Skeletal muscle cell (primary cell): ENCODE data around the gene SLC9A9.

Experiments used
- DNase-seq: peaks from one replicate; pipeline ENCODE4 v3.0.0-alpha.2; 2010; ENCODE audit warnings: low read depth
- H3K4me3 ChIP-seq: 2 replicates; pipeline ENCODE4 v1.5.1; 2011; ENCODE audit warnings: low read depth, mild to moderate bottlenecking, control low read depth, low read length, moderate library complexity

Gene SLC9A9

DNA sequence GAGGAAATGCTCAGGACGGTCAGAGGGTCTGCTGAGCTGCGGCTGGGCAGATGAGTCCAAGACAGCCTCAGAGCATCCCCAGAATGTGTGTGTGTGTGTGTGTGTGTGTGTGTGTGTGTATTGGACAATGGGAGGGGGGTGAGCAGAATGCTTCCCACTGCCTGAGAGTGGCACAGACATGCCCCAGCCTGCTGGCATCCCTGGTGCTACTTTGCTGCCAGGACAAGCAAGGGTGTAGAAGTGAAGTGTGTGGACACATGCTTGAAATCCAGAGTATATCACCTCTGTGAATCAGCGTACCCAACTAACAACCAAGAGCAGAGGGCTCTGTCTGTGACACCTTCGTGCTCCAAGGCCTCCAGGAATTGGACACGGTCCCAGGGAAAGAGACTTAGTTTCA lies 76.3 kb downstream of the SLC9A9 start:
- DNase-seq: no peak
- no peak overlapping the region for H3K4me3 ChIP-seq

DNA sequence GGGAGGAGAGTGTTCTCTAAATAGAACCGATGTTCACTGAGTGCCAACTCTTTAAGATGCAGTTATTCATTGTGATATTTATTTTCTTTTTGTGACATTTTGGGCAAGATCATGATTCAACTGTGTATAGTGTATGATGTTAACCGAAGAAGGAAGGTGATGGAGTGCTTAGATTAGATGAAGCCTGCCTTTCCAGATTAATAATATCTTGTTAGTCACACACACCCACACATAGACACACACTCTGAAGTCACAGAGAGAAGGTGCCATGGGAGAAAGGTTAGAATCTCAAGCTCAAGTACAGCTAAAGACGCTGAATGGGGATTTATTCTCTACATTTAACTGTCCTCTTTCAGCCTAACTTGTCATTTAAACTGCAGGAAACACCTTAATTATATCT lies 77.0 kb downstream of the SLC9A9 start:
- no peak for DNase-seq
- H3K4me3 ChIP-seq: no peak overlapping the region

DNA sequence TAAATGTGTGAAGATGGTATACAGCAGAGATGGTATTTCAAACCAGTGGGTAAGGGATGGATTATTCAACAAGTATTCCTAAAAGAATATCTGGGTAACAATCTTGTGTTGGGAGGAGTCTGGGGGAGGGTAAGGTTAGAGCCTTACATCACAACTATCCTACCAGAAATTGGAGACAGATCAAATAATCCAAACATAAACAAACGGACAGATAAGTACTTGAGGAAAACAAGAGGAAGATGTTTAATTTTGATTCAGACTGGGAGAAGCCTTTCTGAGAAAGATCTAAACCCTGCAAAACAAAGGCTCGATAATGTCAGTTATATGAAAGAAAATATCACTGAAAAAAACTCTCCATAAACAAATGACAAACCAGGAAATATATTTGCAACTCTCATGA lies 77.9 kb downstream of the SLC9A9 start:
- H3K4me3 ChIP-seq: no peak overlapping the region
- no peak for DNase-seq

DNA sequence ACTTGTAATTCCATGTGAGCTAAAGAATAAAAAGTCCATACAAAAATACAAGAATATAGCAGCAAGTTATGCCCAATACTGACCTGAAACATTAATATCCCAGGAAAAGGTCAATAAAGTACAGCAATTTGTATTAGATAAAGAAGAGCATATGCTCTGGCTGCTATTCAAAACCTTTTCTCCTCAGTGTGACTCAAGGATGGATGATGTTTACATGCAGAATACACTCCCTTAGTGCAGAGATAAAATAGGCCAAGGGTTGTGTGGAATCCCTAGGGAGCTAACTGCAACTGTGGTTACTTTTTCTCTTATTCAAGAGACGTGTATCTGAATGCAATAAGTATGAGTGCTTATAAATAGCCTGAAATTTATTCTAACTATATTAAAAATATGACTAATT lies 78.7 kb downstream of the SLC9A9 start:
- no peak overlapping the region for H3K4me3 ChIP-seq
- DNase-seq: peak; percentile 91

DNA sequence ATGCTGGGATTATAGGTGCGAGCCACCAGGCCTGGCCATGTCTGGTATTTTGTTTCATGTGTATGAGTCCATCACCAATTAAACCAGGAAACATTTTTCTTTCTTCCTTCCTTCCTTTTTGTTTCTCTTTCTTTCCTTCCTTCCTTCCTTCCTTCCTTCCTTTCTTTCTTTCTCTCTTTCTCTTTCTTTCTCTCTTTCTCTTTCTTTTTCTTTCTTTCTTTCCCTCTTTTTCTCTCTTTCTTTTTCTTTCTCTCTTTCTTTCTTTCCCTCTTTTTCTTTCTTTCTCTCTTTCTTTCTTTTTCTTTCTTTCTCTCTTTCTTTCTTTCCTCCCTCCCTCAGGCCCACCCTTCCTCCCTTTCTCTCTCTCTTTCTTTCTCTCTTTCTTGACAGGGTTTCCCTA lies 83.4 kb downstream of the SLC9A9 start:
- no peak overlapping the region for H3K4me3 ChIP-seq
- DNase-seq: no peak

DNA sequence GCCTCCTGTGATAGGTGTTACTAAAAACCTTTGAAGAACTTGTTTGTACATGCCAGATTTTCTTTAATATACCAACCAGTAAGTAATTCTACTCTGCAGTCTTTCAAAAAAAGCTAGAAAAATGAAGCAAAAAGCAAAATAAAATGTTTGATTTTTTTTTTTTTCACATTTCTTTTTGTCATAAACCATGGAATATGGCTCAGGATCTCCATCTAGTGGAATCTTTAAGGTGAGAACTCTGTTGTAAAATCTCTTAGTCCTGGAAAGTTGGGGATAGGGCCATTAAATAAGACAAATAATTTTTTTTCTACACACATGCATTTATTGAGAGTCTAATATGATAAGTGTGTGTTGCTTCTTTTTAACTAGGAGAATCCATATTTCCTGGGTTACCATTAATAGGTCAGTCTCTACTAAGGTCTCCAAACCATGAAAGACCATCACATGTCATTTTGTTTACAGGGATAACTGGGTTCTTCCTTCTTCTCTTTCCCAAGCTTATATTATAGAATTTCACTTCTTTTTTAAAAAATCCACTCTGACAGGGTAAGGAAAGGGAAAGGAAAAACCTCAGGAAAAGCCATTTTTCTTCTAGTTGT lies 84.6 kb downstream of the SLC9A9 start:
- DNase-seq: no peak

DNA sequence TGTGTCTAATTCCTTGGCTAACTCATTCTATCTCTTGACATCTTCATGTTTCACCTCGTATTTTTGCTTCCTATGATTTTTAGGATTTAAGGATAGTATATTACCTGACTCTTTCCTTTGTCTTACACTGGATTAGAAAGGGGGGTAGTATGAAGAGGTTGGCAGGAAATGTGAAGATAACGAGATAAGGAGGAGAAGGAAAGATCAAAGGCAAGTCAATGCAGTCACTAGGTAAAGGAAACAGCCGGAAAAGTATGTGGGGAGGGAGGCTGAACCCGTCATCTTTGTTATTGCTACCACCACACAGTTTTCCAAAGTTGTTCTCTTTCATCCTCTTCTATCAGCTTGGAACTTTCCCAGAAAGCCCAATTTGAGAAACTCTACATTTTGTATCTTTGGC lies 90.6 kb downstream of the SLC9A9 start:
- DNase-seq: no peak
- H3K4me3 ChIP-seq: no peak overlapping the region

More for the DNA sequence above, 84.6 kb downstream of the SLC9A9 start:
- H3K4me3 ChIP-seq: no peak overlapping the region

DNA sequence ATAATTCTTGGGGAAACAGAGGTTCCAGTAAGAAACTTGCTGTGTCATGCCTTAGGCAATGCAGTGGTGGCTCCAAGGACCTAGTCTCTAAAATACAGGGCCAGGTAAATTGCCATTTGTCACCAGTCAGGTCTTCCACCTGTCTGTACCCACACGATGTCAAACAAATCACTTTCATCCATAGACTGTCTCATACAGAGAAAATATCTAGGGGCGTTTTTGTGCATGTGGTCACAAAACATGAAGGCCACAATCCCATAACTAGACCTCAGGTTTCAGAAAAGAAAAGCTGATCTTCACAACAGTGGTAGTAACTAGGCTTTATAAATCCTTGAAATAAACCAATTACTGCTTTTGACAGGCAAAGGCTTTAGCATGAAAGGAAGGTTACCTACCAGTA lies 92.3 kb downstream of the SLC9A9 start:
- DNase-seq: no peak
- H3K4me3 ChIP-seq: no peak overlapping the region

DNA sequence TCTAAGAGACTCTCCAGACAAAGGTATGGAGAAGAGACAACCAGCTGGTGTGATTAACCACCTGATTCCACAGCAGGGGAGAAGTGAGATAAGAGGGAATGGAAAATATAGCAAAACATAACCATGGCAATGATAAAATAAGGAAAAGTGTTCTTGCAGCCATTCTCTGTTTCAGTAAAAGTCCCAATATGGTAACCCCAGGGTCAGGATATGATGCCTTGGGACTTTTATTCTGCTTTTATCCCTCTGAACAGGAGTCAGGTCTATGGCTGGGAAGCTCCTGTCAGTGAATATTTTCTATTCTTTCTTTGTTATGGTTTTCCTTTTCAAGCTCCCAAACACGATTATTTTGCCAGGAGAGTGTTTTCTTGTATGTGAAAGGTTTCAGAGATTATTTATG lies 94.2 kb downstream of the SLC9A9 start:
- no peak for DNase-seq
- H3K4me3 ChIP-seq: no peak overlapping the region

DNA sequence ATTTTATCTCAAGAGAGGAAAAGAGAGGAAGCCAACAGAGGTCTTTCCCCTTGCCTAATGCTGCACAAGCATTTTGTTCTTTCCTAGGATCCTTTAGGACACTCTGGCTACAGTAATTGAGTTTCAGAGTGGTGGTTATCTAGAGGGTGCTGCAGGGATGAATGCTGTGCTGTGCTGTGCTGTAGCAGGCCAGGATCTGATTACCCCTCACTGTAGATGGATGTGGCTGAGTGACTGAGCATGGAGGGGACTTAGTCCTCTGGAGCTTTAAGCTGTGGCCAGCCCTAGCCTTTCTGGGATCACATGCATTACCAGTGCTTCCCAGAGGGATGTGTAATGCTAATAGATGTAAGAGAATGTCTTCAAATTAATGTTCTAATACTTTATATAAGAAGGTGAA lies 94.8 kb downstream of the SLC9A9 start:
- H3K4me3 ChIP-seq: no peak overlapping the region
- DNase-seq: no peak

DNA sequence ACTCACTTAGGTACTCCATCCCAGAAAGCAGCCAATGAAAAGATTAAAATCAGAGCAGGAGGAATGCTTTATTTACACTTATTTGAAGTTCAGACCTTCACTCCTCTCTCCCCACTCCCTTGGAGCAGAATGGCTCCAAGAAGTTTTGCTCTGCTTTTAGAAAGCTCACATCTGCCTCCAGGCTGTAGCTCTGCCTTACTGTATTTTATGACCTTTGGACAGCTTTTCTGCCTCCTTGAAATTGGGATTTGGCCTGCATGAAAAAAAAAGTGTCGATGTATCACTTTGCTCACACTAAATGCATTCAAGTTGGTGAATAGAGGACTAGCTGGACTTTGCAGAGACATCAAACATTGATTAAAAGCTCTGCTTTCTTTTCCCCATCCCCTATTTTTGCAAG lies 95.3 kb downstream of the SLC9A9 start:
- no peak overlapping the region for H3K4me3 ChIP-seq
- DNase-seq: no peak

DNA sequence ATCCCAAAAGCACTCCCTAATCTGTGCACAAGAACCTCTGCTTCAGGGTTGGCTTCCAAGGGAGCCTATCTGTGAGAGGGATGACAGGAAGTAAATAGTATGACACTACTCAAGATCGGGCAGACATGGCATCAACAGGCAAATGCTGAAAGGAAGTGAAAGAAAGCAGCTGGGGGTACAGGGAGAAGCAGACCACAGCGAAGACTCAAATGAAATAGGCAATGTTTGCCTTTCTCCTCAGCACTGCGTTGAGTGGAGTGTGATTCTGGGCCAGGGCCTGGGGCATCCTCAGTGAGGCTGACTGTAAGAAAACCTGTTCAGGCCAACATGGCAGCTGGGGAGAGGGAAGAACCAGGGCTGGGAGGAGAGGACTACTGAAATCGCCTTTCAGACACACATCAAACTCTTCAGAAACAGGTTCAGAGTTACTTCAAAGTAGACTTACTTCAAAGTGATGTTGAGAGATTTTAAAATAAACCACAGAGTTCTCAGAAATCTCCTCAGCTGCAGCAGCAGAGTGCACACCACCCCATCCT lies 96.6 kb downstream of the SLC9A9 start:
- DNase-seq: no peak
- H3K4me3 ChIP-seq: no peak overlapping the region

DNA sequence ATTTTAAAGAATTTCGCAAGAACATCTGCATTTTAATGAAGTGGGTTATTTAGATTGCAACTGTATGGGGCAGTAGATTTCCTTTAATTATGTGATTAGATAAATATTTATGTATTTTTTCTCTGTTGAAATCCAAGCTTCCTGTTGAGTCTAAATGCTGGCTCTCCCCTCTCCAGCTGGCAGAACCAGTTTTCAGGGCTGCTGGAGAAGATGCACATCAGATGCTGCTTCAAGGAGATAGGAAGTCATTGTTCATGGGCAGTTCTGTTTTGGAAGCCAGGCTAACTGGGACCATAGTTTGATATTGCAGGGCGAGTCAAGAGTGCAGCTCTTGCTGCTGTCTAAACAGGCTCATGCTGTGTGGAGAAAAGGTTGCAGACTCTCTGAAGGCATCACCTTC lies 97.4 kb downstream of the SLC9A9 start:
- no peak overlapping the region for H3K4me3 ChIP-seq

DNA sequence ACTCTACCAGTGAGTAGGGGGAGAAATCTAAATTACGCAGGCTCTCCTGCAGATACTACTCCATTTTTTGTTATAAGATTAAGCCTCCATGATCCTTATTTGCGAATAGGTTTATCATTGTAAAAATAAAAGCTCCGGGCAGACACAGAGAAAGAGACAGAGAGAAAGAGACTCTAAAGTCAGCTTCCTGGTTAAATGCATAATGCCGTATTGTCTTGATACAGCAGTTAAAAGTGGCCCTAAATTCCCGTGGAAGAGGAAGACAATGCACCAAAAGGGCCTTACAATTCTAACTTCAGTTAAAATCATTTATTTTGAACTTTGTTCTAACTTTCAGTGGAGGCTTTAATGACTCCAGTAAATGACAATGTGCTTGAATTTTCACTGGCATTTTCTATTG lies 98.3 kb downstream of the SLC9A9 start:
- DNase-seq: no peak
- no peak overlapping the region for H3K4me3 ChIP-seq

More for the DNA sequence above, 97.4 kb downstream of the SLC9A9 start:
- DNase-seq: no peak

DNA sequence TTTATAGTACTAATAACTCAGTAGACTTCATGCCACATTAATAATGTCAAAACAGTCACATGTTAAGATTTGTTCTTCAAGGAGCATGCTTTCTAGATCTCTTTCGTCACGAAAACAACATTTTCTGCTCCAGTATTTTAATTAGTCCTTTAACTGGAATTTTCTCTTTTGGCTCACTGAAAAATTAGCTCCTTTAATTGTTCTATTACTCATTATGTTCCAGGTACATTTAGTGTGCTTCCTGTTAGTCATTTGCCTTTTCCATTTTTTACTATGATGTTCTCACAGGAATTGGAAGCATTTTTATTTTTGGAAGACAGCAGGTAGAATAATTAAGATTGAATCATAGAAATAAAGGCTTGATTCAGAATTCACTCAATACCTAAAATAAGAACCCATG lies 111.2 kb downstream of the SLC9A9 start:
- DNase-seq: no peak
- H3K4me3 ChIP-seq: no peak overlapping the region

DNA sequence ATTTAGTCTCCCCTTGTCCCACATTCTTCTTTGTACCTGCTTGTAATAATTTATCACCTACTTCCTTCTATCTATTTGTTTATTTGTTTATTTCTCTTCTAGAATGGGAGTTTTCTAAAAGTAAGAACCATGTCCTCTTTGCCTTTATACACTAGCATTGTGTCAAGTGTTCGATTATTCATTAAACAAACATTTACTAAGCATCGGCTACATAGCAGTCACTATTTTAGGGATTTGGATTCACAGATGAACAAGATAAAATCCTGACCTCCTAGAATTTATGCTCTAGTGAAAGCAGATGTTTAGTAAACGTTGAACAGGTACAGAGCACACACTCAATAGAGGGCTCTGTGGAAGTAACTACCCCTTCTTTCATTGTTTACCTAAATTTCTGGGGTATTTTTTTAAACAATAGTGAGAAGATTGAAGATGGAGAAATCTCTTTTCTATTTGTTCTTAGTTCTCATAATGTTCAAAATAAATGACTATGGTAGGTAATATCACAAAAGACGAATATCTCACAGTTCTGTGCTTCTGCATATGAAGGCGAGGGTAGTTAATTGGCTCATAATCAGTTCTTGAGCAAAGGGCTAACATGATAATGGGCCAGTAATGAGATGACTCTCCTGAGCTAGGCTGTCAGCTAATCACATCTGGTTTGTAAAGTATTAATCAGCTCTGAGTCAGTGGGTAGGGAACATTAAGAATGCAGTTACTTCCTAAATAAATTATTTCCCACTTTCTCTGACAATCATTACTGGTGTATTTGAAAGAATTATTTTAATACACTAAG lies 111.9 kb downstream of the SLC9A9 start:
- no peak for DNase-seq
- no peak overlapping the region for H3K4me3 ChIP-seq

DNA sequence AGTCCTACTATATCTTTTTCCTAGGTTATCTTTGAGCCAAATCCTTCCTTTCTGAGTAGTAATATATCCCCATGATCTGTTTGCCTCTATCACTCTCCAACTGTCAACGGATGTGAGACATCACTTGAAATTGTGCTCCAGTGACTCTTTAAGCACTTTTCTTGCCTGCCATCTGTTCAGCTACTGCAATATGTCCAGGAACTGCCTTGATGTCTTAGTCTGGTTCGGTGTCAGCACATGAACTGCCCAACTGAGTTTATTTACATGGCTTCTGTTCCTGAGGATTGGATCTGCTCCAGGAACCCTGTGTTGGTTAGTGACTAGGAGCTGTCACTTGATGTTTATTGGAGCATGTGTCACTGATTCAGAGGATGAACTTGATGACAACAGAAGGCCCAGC lies 116.5 kb downstream of the SLC9A9 start:
- no peak overlapping the region for H3K4me3 ChIP-seq
- no peak for DNase-seq

DNA sequence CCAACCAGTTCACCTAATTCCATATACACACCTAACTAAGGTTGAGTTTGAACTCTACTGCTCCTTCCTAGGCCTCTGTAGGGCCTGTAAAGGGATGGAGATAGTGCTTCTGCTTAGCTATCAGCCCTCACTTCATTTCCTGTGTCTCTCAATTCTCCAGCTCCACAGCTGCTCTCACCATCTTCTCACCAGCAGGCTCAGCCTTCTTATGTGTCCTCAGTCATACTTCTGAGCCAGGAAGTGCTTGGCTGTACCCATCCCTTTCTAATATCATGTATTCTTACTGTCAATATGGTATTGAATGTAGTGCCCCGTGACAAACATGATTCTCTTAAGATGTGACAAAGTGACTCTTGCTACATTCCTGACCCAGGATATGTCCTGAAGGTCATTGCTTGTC lies 116.9 kb downstream of the SLC9A9 start:
- no peak for DNase-seq
- no peak overlapping the region for H3K4me3 ChIP-seq

DNA sequence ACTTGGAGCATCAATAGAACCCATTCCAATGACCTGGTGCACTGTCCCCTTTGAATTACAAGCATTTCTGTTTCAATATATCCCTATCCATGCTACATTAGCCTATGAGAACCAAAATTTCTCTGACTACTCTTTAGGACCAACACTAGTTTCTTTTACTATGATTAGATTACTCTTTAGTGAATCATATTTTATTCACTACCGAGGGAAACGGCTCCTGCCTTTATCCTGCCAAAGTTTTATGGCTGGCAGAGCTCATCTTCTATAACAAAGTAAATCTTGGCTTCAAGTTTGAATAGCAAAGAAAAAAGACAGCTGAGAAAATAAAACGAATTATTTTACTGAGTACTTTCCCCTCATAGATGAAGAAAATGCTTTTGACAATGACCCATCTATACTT lies 120.9 kb downstream of the SLC9A9 start:
- no peak overlapping the region for H3K4me3 ChIP-seq
- no peak for DNase-seq

DNA sequence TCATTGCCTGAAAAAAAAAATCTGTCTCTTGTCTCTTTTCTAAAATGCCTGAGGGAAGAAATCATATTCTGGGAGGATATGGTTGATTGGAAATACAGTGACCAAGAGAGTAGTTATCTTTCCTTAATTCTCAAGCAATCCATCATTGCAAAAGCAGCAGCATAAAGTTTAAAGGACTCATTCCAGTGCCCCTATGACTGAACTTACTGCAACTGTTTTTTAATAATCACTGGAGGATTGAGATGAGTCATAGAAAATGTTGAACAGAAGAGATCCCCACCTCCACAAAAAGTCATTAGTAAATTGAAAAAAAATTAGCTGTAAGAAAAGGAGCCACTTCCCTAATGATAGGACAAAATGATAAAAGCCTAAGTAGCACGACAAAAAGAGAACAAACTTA lies 121.5 kb downstream of the SLC9A9 start:
- DNase-seq: no peak
- no peak overlapping the region for H3K4me3 ChIP-seq

DNA sequence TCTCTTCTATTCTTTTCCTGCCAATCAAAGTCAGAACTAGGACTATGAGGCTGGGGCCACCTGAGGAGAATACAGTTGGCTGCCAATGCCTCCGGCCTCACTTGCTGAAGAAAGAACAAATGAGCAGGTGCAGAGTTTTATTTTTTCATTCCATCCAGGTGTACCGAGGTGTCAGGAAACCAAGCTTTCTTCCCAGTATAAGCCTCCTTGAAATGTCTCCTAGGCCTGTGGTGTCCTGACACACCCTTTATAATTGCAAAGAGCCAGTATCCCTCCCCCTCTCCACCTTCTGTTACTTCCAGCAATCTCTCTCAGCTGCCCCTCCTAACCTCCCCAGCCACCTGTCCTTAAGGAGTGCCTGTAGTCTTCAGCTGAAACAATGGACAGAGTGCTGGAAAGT lies 127.9 kb downstream of the SLC9A9 start:
- no peak for DNase-seq
- no peak overlapping the region for H3K4me3 ChIP-seq
